KOPT-K1 (cell line): ENCODE measurements around the gene AP4M1.

ENCODE experiments used
- H3K27ac ChIP-seq: fragments of 200-600 bp; sonication (generic); 2 replicates; pipeline ENCODE4 v1.5.1; 2016; ENCODE audit warnings: antibody characterized with exemption, mild to moderate bottlenecking, low read depth, low read length; ENCODE audit not compliant: poor library complexity, severe bottlenecking
- H3K36me3 ChIP-seq: fragments of 200-600 bp; sonication (generic); 2 replicates; pipeline ENCODE4 v1.5.1; 2017; ENCODE audit warnings: antibody characterized with exemption, mild to moderate bottlenecking, low read length, moderate library complexity; ENCODE audit not compliant: insufficient read depth
- H3K9me3 ChIP-seq: fragments of 200-600 bp; sonication (generic); 2 replicates; pipeline ENCODE4 v1.5.1; 2017; ENCODE audit warnings: antibody characterized with exemption, low read length, mild to moderate bottlenecking; ENCODE audit not compliant: insufficient read depth, poor library complexity, severe bottlenecking

The AP4M1 gene

GRCh38 chr7:100101016-100101862 is at the start of gene AP4M1, which contains the start of gene MCM7:
AP4M1 (plus strand) TSS chr7:100101643; CDS start chr7:100101715, 72 bp downstream.
MCM7 (minus strand) TSS chr7:100101397; CDS start chr7:100101294, 103 bp downstream.
- Histone ChIP-seq H3K9me3 (no peaks in the 10 kb centered on the region), H3K36me3 (peaks cover 69% of the 10 kb centered on the region), H3K27ac (peak within 1 kb of the TSS; percentile 100)

DNA sequence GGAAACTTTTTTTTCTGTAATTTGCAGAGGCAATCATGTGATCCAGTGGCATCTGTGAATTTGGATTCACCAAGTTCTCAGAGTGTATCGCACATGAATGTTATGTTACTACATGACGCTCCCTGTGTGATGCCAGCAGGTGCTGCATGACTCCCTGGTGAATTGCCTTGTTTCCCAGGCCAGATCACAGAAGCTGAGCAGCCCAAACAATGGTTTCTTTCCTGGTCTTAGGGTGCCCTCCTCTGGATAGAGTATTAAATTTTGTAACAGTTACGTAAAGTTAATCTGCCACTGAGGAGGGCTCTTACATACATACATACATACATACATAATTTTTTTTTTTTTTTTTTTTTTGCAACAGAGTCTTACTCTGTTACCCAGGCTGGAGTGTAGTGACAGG is 48.2 kb upstream of the AP4M1 start:
- Histone ChIP-seq H3K27ac (no peak overlapping the region), H3K9me3 (no peaks in the 10 kb centered on the region), H3K36me3 (peaks cover 15% of the 10 kb centered on the region)

GRCh38 chr7:100057006-100057405 is 44.4 kb upstream of the AP4M1 start:
- Histone ChIP-seq H3K9me3 (no peaks in the 10 kb centered on the region), H3K27ac (no peak overlapping the region), H3K36me3 (peaks cover 45% of the 10 kb centered on the region)

DNA sequence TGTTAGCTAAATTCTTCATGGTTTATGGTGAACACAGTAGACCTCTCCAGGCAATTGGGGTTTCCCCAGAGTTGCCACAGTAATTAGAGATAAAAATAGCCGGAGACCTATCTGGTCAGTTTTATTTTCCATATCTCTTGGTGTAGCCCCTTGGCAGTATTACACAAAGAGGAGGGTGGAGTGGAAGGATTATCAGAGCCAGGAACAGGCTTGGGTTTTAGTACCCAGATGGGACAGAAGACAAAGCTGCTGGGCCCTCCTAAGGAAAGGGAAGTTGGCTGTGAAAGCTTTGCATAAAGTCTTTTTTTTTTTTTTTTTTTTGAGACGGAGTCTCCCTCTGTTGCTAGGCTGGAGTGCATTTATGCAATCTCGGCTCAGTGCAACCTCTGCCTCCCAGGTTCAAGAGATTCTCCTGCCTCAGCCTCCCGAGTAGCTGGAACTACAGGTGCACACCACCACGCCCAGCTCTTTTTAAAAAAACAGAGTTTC is 42.1 kb upstream of the AP4M1 start:
- Histone ChIP-seq H3K9me3 (no peaks in the 10 kb centered on the region), H3K36me3 (peaks cover 65% of the 10 kb centered on the region), H3K27ac (no peak overlapping the region)

GRCh38 chr7:100061518-100062193 is 39.8 kb upstream of the AP4M1 start:
- Histone ChIP-seq H3K36me3 (peaks cover 83% of the 10 kb centered on the region), H3K27ac (no peak overlapping the region), H3K9me3 (no peaks in the 10 kb centered on the region)

GRCh38 chr7:100063376-100063775 is 38.1 kb upstream of the AP4M1 start:
- H3K27ac ChIP-seq, result no peak overlapping the region
- H3K9me3 ChIP-seq, result no peaks in the 10 kb centered on the region
- H3K36me3 ChIP-seq, result peaks cover 82% of the 10 kb centered on the region

GRCh38 chr7:100064162-100064561 is 37.3 kb upstream of the AP4M1 start:
- Histone ChIP-seq H3K36me3 (peaks cover 81% of the 10 kb centered on the region), H3K9me3 (no peaks in the 10 kb centered on the region), H3K27ac (no peak overlapping the region)

- peaks cover 8% of the 10 kb centered on the region for H3K9me3 ChIP-seq
- peaks cover 86% of the 10 kb centered on the region for H3K36me3 ChIP-seq
- no peak overlapping the region for H3K27ac ChIP-seq
Measured at GRCh38 chr7:100065452-100066186, 35.8 kb upstream of the AP4M1 start.

DNA sequence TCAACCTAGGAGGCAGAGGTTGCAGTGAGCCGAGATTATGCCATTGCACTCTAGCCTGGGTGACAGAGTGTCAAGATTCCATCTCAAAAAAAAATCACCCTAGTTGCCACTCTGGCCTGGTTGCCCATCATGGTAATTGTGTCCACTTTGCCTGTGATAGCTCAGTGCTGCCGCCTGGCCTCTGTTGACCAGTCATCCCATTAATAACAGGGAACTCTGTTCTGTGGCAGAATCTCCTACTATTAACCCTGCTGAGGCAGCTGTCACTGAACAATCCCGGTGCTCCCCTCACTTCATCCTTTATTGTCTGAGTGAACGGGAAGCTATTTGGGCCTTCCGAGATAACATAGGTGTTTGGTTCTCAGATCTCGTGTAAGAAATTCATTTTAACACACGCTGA is 34.5 kb upstream of the AP4M1 start:
- Histone ChIP-seq H3K9me3 (peaks cover 21% of the 10 kb centered on the region), H3K36me3 (peaks cover 89% of the 10 kb centered on the region), H3K27ac (no peak overlapping the region)

- Histone ChIP-seq H3K27ac (no peak overlapping the region), H3K9me3 (peaks cover 51% of the 10 kb centered on the region), H3K36me3 (peaks cover 93% of the 10 kb centered on the region)
Measured at GRCh38 chr7:100069991-100070390, 31.5 kb upstream of the AP4M1 start.

DNA sequence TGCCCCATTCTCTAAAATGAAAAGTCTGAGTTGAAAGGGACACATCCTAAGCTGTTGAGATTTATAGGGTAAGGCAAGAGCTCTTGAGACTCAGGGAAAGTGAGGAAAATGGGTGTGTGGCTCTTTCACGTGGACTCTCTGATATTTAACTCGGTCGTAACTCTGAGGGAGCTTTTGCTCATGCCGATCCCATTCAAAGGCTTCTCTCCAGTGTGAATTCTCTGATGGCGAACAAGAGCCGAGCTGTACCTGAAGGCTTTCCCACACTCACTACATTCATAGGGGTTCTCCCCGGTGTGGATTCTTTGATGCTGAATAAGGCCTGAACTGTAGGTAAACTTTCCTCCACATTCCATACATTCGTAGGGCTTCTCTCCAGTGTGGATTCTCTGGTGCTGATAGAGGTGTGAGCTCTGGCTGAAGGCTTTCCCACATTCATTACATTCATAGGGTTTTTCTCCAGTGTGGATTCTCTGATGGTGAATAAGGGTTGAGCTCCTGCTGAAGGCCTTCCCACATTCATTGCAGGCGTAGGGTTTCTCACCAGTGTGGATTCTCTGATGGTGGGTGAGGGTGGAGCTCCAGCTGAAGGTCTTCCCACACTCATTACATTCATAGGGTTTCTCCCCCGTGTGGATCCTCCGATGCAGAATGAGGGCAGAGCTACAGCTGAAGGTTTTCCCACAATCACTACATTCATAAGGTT is 30.3 kb upstream of the AP4M1 start:
- Histone ChIP-seq H3K9me3 (peaks cover 59% of the 10 kb centered on the region), H3K27ac (no peak overlapping the region), H3K36me3 (peaks cover 93% of the 10 kb centered on the region)

GRCh38 chr7:100072462-100072861 is 29.0 kb upstream of the AP4M1 start:
- H3K9me3 ChIP-seq, result peaks cover 59% of the 10 kb centered on the region
- H3K27ac ChIP-seq, result no peak overlapping the region
- H3K36me3 ChIP-seq, result peaks cover 99% of the 10 kb centered on the region

DNA sequence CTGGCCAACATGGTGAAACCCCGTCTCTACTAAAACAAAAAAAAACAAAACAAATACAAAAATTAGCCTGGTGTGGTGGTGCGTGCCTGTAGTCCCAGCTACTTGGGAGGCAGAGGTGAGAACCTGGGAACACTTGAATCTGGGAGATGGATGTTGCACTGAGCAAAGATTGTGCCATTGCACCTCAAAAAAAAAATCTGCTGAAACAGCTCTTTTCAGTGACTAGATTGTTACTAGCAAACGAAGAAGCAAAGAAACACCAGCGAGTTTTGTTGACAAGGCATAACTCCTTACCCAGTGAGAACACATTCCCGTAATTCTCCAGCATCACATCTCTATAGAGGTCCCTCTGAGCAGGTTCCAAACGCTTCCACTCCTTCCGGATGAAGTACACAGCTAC is 26.6 kb upstream of the AP4M1 start:
- H3K9me3 ChIP-seq, result peaks cover 58% of the 10 kb centered on the region
- H3K27ac ChIP-seq, result no peak overlapping the region
- peaks cover 100% of the 10 kb centered on the region for H3K36me3 ChIP-seq

DNA sequence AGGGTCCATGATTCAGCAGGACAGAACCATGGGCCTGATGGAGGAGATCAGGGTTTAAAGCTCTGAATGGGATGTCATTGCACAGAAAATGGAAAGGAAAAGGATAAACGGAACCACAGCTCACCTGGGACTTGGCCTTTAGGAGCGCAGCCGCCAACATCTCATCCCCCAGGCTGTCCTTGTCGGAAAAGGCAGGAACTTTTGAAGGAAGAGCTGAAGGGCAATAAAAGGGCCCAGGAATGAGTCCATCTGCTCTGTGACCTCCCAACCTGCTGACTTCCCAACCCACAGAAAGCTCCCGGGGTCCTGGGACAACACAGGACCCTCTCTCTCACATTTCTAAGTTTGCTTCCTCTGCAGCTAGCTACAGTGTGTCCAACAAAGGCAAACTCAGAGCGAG is 26.0 kb upstream of the AP4M1 start:
- Histone ChIP-seq H3K27ac (no peak overlapping the region), H3K36me3 (peaks cover 95% of the 10 kb centered on the region), H3K9me3 (peaks cover 52% of the 10 kb centered on the region)
